ENCODE data around the gene CFAP77. TPM values are rescaled to one million over a fixed set of nuclear protein-coding genes. Genes with fewer than 3 reads are reported as not detected.

The CFAP77 gene
- total and polyA plus RNA-seq, 9 of the 15 experiments (the other 6 are each of a cell fraction or from before 2014, with no cell fraction given): not detected

GRCh38 chr9:132503116-132503515, 93.1 kb downstream of the CFAP77 start:
- no peak overlapping the region for H3K4me3 ChIP-seq
- ChIA-PET CTCF (ENCODE audit: low intra/inter-chr PET ratio) (interaction anchor here (1.2 kb wide), 1 partner anchor 91 kb away, joined by 3 read pairs; no protein-coding TSS in a partner anchor), POLR2A (interaction anchor here (1.2 kb wide), 1 partner anchor 75 kb away, joined by 3 read pairs; no protein-coding TSS in a partner anchor)
- intact Hi-C loops (cut with micrococcal nuclease): loop anchor here (10.0 kb wide), 1 partner anchor 472 kb away; the partner anchor contains the start of gene GFI1B
- no TSS peak for BruUV-seq (replicated peaks)
- 0% methylated on average over 5 of the region's 6 CpGs for WGBS (ENCODE audit: insufficient coverage, low coverage, missing lambda C conversion rate)
- H3K9me1 ChIP-seq (ENCODE audit: control insufficient read depth, insufficient read depth, low read length): no peaks in the 10 kb centered on the region
- no peak overlapping the region for H3K4me2 ChIP-seq (ENCODE audit: insufficient read depth, low read length)
- ATAC-seq: no peak
- H4K20me1 ChIP-seq (replicated peaks; ENCODE audit: control insufficient read depth, insufficient read depth, low read length): peaks cover 13% of the 10 kb centered on the region; the same call in 1 of the 2 replicates
- no peaks in the 10 kb centered on the region for H3K4me1 ChIP-seq (replicated peaks in 1 of 2; ENCODE audit: control insufficient read depth in 2 of 2, insufficient read depth in 2 of 2, low read length in 2 of 2)
- no peak for DNase-seq (ENCODE audit: extremely low read depth in 1 of 4, low spot score in 3 of 4)
- H3K79me2 ChIP-seq (ENCODE audit: control insufficient read depth, insufficient read depth, low read length): no peaks in the 10 kb centered on the region
- H3K9ac ChIP-seq (ENCODE audit: insufficient read depth in 1 of 2, low read depth in 2 of 2, low read length in 2 of 2): no peak overlapping the region
- H2AFZ ChIP-seq (ENCODE audit: low read depth, low read length): no peak overlapping the region
- no peak overlapping the region for H3K27ac ChIP-seq (ENCODE audit: extremely low read depth, low read depth, low read length)
- in situ Hi-C loops (cut with MboI): loop anchor here (10.0 kb wide), 1 partner anchor 462 kb away; no protein-coding TSS in a partner anchor
- no peak for FAIRE-seq
- no peaks in the 10 kb centered on the region for H3K36me3 ChIP-seq (ENCODE audit: control insufficient read depth, insufficient read depth, low read length)
- H3K27me3 ChIP-seq (ENCODE audit: control insufficient read depth in 2 of 2, insufficient read depth in 2 of 2, low read length in 2 of 2): peaks cover 52 to 94% of the 10 kb centered on the region in 2 experiments
- H3K9me3 ChIP-seq (replicated peaks; ENCODE audit: control insufficient read depth, insufficient read depth, low read depth, low read length): no peaks in the 10 kb centered on the region
- TF ChIP-seq U2AF1 (optimal IDR thresholded peaks at IDR 0.05; ENCODE audit: low read depth, low read length) (no peak), NCOA2 (IDR thresholded peaks at IDR 0.05; ENCODE audit: partially characterized antibody in 2 of 2) (no peak), POLR2A (conservative IDR thresholded peaks at IDR 0.05) (no peak), TAF9B (IDR thresholded peaks at IDR 0.05; ENCODE audit: partially characterized antibody) (no peak), SREBF1 (IDR thresholded peaks at IDR 0.05; ENCODE audit: borderline replicate concordance, low read depth, low read length) (no peak)
- TF ChIP-seq, protein P1, sequence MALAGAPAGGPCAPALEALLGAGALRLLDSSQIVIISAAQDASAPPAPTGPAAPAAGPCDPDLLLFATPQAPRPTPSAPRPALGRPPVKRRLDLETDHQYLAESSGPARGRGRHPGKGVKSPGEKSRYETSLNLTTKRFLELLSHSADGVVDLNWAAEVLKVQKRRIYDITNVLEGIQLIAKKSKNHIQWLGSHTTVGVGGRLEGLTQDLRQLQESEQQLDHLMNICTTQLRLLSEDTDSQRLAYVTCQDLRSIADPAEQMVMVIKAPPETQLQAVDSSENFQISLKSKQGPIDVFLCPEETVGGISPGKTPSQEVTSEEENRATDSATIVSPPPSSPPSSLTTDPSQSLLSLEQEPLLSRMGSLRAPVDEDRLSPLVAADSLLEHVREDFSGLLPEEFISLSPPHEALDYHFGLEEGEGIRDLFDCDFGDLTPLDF (CRISPR knock-in tag; IDR thresholded peaks at IDR 0.05): no peak
- TF ChIP-seq, protein P2, sequence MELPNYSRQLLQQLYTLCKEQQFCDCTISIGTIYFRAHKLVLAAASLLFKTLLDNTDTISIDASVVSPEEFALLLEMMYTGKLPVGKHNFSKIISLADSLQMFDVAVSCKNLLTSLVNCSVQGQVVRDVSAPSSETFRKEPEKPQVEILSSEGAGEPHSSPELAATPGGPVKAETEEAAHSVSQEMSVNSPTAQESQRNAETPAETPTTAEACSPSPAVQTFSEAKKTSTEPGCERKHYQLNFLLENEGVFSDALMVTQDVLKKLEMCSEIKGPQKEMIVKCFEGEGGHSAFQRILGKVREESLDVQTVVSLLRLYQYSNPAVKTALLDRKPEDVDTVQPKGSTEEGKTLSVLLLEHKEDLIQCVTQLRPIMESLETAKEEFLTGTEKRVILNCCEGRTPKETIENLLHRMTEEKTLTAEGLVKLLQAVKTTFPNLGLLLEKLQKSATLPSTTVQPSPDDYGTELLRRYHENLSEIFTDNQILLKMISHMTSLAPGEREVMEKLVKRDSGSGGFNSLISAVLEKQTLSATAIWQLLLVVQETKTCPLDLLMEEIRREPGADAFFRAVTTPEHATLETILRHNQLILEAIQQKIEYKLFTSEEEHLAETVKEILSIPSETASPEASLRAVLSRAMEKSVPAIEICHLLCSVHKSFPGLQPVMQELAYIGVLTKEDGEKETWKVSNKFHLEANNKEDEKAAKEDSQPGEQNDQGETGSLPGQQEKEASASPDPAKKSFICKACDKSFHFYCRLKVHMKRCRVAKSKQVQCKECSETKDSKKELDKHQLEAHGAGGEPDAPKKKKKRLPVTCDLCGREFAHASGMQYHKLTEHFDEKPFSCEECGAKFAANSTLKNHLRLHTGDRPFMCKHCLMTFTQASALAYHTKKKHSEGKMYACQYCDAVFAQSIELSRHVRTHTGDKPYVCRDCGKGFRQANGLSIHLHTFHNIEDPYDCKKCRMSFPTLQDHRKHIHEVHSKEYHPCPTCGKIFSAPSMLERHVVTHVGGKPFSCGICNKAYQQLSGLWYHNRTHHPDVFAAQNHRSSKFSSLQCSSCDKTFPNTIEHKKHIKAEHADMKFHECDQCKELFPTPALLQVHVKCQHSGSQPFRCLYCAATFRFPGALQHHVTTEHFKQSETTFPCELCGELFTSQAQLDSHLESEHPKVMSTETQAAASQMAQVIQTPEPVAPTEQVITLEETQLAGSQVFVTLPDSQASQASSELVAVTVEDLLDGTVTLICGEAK (IDR thresholded peaks at IDR 0.05): no peak
- TF ChIP-seq, protein P2 (CRISPR knock-in tag; IDR thresholded peaks at IDR 0.05): no peak

All from K562 (cell line).